Stomach smooth muscle (tissue), 2 donors: Measurements from ENCODE around the gene EEFSEC.

Experiments used
- H3K27ac ChIP-seq: one replicate; pipeline ENCODE4 v1.7.0; 2013; ENCODE audit warnings: mild to moderate bottlenecking, low read length, inconsistent platforms
- H3K27me3 ChIP-seq, 2 donors: one replicate each; pipeline ENCODE4 v1.7.0; 2013; ENCODE audit warnings: low read length in 2 of 2; ENCODE audit not compliant: insufficient read depth in 2 of 2, control insufficient read depth in 1 of 2
- H3K36me3 ChIP-seq, 2 donors: one replicate each; pipeline ENCODE4 v1.7.0; 2013; ENCODE audit warnings: low read length in 2 of 2; ENCODE audit not compliant: control insufficient read depth in 2 of 2, insufficient read depth in 2 of 2
- H3K4me1 ChIP-seq: one replicate; pipeline ENCODE4 v1.7.0; 2013; ENCODE audit warnings: low read length; ENCODE audit not compliant: control insufficient read depth, insufficient read depth
- H3K4me3 ChIP-seq, 2 donors: one replicate each; pipeline ENCODE4 v1.7.0; 2013; ENCODE audit warnings: low read length in 2 of 2
- H3K9ac ChIP-seq, 2 donors: one replicate each; pipeline ENCODE4 v1.7.0; 2013; ENCODE audit warnings: low read length in 2 of 2, mild to moderate bottlenecking in 1 of 2
- H3K9me3 ChIP-seq, 2 donors: one replicate each; pipeline ENCODE4 v1.7.0; 2013; ENCODE audit warnings: low read length in 2 of 2; ENCODE audit not compliant: control insufficient read depth in 2 of 2
- donor health status: healthy.
- donor health status: Pancreatic carcinoma.

The EEFSEC gene

DNA sequence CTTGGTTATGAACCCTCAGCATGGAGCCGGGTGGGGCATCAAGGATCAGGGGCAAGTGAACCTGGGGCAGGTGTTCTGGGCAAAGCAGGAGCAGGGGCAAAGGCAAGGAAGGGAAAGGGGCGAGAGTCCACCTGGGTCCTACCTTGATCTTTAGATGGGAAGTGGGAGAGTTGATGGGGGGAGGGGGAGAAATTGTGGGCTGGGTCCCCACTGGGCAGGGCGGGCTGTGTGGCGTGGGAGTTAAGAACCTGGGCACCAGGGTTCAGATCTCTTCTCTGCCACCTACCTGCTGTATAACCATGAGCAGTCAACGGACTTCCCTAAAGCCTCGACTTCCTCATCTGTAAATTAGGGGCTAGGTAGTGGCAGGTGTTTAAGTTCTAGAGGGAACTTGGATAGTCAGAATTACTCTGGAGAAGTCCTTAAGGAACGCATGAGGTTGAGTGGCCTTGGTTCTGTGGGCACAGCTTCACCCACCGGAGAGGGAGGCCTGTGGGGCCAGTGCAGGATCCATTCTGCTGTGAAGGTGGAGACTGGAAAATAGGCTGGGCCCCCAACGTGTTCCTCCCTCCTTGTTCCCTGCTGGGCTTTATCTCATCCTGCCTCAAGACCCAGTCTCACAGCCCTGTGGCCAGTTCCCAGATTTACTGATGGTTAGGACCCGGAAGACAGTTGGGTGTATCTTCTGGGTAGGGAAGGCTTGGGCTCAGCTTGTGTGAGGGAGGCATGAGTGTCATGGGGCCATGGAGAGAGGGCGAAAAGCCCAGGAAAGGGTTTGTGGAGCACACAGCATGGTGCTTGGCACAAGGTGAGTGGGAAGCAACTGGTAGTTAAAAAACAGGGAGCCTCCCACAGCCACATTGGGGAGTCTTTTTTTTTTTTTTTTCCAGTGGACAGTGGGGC, 90.6 kb downstream of the EEFSEC start:
- peaks cover 16% of the 10 kb centered on the region in 2 donors for H3K36me3 ChIP-seq
- no peak overlapping the region for H3K4me3 ChIP-seq
- no peak overlapping the region for H3K9ac ChIP-seq
- no peak overlapping the region for H3K27ac ChIP-seq
- no peaks in the 10 kb centered on the region for H3K4me1 ChIP-seq
- no peaks in the 10 kb centered on the region for H3K27me3 ChIP-seq
- H3K9me3 ChIP-seq = no peaks in the 10 kb centered on the region

DNA sequence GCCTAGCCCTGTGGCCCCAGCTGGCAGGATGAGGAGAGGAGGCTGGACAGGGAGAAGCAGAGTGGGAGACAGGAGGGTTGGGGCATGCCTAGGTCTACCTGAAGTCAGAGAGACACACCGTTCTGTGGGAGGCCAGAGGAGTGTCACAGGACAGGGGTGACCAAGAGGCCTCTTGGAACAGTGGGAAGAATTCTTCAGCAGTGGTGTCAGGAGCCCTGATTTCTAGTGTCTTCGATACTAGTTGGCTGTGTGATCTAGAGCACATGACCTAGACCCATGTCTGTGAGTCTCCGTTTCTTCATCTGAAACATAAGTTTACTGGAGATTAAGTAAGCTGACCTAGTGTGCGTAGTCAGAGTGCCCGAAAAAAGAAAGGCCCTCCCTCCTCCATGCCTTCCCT, 92.2 kb downstream of the EEFSEC start:
- Histone ChIP-seq H3K27ac (no peak overlapping the region), H3K9me3 (no peaks in the 10 kb centered on the region), H3K36me3 (peaks cover 16% of the 10 kb centered on the region in 2 donors), H3K4me1 (no peaks in the 10 kb centered on the region), H3K4me3 (no peak overlapping the region), H3K9ac (no peak overlapping the region), H3K27me3 (no peaks in the 10 kb centered on the region)

DNA sequence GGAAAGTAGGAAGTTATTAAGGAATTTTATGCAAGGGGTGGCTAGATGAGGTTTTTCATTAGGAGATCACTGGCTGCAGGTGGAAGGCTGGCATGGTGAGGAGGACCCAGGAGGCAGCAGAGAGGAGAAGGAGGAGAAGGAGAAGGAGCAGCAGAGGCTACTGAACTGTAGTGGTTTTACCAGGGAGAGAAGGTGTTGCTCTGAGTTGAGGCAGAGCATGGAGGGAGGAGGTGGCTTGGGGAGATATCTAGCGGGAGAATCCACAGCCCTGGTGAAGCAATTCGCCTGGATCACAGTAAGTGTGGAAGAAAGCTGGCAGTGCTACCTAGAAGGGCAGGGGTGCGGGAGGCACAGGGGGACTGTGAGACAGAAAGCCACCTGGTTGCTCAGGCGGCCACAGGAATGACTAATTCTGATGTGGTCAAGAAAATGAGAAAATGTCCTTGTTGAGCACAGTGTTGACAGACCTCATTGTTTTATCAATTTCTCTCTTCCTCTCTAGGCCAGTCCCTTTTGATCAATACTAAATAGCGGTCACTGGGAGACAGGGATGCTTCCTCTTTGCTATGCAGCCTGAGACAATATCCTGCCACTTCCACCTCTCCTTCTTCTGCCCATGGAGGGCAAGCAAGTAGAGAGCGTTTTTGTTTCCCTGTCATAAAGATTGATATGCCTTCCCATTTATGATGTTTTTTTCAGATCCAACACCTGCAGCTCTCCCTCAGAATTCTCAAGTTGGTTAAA, 94.6 kb downstream of the EEFSEC start:
- Histone ChIP-seq H3K27me3 (no peaks in the 10 kb centered on the region), H3K4me3 (no peak overlapping the region), H3K36me3 (peaks cover 16% of the 10 kb centered on the region in 2 donors), H3K4me1 (no peaks in the 10 kb centered on the region), H3K27ac (no peak overlapping the region), H3K9ac (no peak overlapping the region), H3K9me3 (no peaks in the 10 kb centered on the region)

DNA sequence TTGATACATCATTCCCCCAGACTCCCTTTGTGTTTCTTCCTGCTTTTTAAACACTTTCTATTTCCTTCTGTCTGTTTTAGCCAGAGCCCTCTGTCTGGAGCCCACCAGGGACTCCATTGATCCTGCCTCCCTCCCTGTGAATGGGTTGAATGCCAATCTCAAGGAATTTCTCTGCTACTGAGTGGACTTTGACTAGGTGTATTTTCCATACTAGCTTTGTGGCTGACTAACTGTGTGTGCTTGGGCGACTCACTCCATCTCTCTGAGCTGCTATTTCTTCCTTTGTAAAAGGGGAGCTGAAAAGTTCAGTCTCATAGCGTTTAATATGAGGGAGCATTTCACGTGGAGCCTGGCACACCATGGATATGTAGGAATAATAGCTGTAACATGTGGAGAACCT, 98.8 kb downstream of the EEFSEC start:
- Histone ChIP-seq H3K36me3 (peaks cover 11 to 14% of the 10 kb centered on the region in 2 donors), H3K27me3 (no peaks in the 10 kb centered on the region), H3K27ac (no peak overlapping the region), H3K9me3 (no peaks in the 10 kb centered on the region), H3K4me3 (no peak overlapping the region), H3K4me1 (no peaks in the 10 kb centered on the region), H3K9ac (no peak overlapping the region)

DNA sequence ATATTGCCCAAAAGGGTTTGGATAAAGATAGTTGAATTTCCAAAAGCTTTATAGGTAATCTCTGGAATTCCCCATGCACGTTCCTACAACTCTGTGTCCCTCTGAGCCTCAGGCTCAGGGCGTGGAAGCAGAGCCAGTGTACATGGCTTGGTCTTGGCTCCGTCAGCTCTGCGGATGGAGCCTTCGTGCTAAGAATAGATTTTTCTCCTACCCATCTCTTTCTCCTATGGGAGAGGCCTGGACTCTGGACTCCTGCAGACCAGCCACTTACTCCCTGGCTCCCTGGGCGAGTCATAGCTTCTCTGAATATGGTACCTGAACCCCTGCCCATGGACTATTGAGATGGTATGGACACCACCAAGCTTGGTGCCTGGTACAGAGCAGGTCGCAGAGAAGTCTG, 99.9 kb downstream of the EEFSEC start:
- Histone ChIP-seq H3K9ac (no peak overlapping the region), H3K36me3 (peaks cover 0 to 4% of the 10 kb centered on the region in 2 donors), H3K9me3 (no peaks in the 10 kb centered on the region), H3K27me3 (no peaks in the 10 kb centered on the region), H3K4me1 (no peaks in the 10 kb centered on the region), H3K4me3 (no peak overlapping the region), H3K27ac (no peak overlapping the region)

DNA sequence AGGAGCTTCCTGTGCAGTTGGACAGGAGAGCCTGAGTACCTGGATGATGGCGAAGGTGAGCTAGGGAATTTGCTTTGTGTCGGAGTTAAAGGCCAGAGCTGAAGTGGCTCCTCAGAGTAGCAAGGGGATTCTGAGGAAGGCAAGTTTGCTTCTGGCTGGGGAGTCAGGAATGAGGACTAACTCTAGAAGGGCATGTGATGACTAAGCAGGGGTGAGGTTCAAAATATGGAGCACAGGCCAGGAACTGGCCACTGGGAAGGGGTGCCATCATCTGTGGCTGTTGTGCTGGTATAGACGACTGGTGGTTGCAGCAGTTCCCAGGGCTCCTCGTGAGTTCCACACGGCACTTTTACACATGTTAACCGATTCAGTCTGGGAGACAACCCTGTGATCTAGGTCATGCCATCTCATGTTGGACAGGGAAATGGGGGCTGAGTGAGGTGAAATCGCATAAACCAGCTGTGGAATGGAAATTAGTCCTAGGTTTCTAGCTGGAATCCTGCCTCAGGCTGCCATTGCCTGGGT, 100.8 kb downstream of the EEFSEC start:
- H3K27me3 ChIP-seq = no peaks in the 10 kb centered on the region
- no peaks in the 10 kb centered on the region for H3K9me3 ChIP-seq
- no peak overlapping the region for H3K4me3 ChIP-seq
- no peak overlapping the region for H3K27ac ChIP-seq
- peaks cover 0 to 3% of the 10 kb centered on the region in 2 donors for H3K36me3 ChIP-seq
- H3K9ac ChIP-seq = no peak overlapping the region
- H3K4me1 ChIP-seq = no peaks in the 10 kb centered on the region

DNA sequence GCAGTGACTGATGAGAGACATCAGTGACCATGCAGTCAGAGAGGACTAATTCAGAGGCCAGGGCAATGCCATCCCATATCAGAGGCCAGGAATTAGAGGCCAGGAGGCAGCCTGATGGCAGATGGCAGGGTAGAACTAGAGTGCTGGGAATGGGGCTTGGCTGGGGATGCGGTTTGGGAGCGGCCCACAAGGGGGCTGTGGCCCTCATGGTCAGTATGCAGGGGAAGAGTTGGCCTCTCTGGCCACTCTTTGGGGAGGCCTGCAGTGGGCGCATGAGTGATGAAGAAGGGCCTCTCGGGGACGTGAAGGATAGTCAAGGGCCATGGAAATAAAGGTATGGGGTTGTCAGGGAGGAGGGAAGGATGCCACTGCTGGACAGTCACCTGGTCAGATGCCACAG, 101.7 kb downstream of the EEFSEC start:
- no peak overlapping the region for H3K9ac ChIP-seq

DNA sequence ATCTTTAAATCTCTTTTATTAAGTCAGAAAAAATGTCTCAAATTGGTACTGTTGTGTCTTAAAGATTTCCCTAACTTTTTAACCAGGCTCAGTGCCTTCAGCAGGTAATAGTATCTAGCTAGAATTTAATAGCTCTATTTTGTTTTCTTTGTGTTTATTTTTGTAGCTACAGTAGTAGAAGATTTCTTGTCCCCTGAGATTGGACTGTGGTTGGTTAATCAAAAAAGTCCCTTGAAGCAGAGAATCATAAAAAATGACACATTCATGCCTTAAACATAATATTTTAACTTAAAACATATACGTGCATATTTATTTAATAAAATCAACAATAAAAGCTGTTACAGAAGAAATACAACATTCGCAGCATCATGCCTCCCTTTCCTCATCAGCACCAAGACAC, 102.8 kb downstream of the EEFSEC start:
- no peaks in the 10 kb centered on the region for H3K4me1 ChIP-seq
- H3K9me3 ChIP-seq = peaks cover 3 to 5% of the 10 kb centered on the region in 2 donors
- no peak overlapping the region for H3K4me3 ChIP-seq
- H3K36me3 ChIP-seq = peaks cover 0 to 4% of the 10 kb centered on the region in 2 donors
- H3K27ac ChIP-seq = no peak overlapping the region
- H3K9ac ChIP-seq = no peak overlapping the region
- H3K27me3 ChIP-seq = no peaks in the 10 kb centered on the region

More for the DNA sequence above, 101.7 kb downstream of the EEFSEC start:
- Histone ChIP-seq H3K27ac (no peak overlapping the region), H3K9me3 (no peaks in the 10 kb centered on the region), H3K4me1 (no peaks in the 10 kb centered on the region), H3K27me3 (no peaks in the 10 kb centered on the region), H3K36me3 (peaks cover 0 to 3% of the 10 kb centered on the region in 2 donors), H3K4me3 (no peak overlapping the region)

DNA sequence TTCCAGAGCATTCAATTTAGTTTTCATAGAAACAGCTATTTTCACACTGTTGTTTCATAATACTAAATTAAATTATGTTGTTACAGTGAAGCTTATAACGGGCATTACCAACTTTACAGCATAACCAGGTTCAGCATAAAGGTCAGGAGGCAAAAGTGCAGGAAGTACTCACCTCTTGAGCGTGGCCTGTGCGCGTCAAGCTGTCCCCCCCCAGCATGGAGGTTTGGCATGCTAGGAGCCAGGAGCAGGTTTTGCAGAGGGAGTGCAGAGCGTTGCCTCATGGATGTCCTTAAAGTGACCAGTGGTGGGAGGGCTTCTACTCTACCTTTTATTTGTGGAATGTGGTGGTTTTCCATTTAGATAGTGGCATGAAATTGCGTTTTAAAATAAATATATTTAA, 104.4 kb downstream of the EEFSEC start:
- Histone ChIP-seq H3K4me1 (no peaks in the 10 kb centered on the region), H3K36me3 (peaks cover 0 to 9% of the 10 kb centered on the region in 2 donors), H3K27me3 (no peaks in the 10 kb centered on the region), H3K4me3 (no peak overlapping the region), H3K9ac (no peak overlapping the region), H3K27ac (no peak overlapping the region), H3K9me3 (peaks cover 3 to 5% of the 10 kb centered on the region in 2 donors)

DNA sequence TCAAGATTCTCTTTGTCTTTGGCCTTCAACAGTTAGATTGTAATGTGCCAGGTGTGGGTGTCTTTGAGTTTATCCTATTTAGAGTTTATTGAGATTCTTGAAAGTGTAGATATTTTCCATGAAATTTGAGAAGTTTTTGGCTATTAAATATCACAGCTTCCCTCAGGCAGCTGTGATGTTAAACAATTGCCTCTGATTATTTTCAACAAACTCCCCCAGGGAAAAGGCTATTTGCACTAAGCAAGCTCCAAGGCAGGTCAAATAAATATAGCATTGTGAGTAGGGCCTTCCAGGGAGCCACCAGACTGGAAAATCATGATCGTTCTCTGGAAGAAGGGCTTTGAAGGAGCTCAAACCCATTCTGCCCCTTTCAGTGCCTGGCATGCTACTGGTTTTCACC, 107.0 kb downstream of the EEFSEC start:
- H3K9me3 ChIP-seq = peaks cover 3 to 5% of the 10 kb centered on the region in 2 donors
- no peak overlapping the region for H3K9ac ChIP-seq
- no peak overlapping the region for H3K4me3 ChIP-seq
- peaks cover 4% of the 10 kb centered on the region for H3K4me1 ChIP-seq
- H3K36me3 ChIP-seq = peaks cover 3 to 9% of the 10 kb centered on the region in 2 donors
- no peaks in the 10 kb centered on the region for H3K27me3 ChIP-seq
- no peak overlapping the region for H3K27ac ChIP-seq
